GM19351 (cell line): ENCODE data around the gene PRR9.
"Not testable (repeated sequence)": the region's sequence is repeated elsewhere in the genome, so short reads cannot be mapped to it uniquely, and the experiment has no call there.

Experiments used
- ATAC-seq: cut with Tn5 transposase; IDR thresholded peaks from one replicate; pipeline ENCODE4 v1.9.1; 2021; ENCODE audit warnings: mild to moderate bottlenecking, moderate library complexity; ENCODE audit not compliant: unreplicated experiment

The PRR9 gene

GRCh38 chr1:153217212-153217611, at the start of gene PRR9:
PRR9 (plus strand) TSS chr1:153217584; CDS start chr1:153218145, 561 bp downstream.
- ATAC-seq = no peak

- no peak for ATAC-seq
Observed at GRCh38 chr1:153168686-153169085, 48.7 kb upstream of the PRR9 start.

- ATAC-seq = no peak
Observed at GRCh38 chr1:153174624-153175023, 42.8 kb upstream of the PRR9 start.

GRCh38 chr1:153178922-153179321, 38.5 kb upstream of the PRR9 start:
- no peak for ATAC-seq

GRCh38 chr1:153180556-153180955, 36.8 kb upstream of the PRR9 start:
- no peak for ATAC-seq

GRCh38 chr1:153188301-153188700, 29.1 kb upstream of the PRR9 start:
- ATAC-seq = not testable (repeated sequence)

GRCh38 chr1:153190373-153190772, 27.0 kb upstream of the PRR9 start:
- no peak for ATAC-seq

- no peak for ATAC-seq
Observed at GRCh38 chr1:153192697-153193096, 24.7 kb upstream of the PRR9 start.

- ATAC-seq = no peak
Observed at GRCh38 chr1:153194331-153195050, 22.9 kb upstream of the PRR9 start.

GRCh38 chr1:153195216-153195615, 22.2 kb upstream of the PRR9 start:
- no peak for ATAC-seq

GRCh38 chr1:153202006-153202405, 15.4 kb upstream of the PRR9 start:
- ATAC-seq = no peak

GRCh38 chr1:153203130-153203529, 14.3 kb upstream of the PRR9 start, which contains the start of gene LELP1:
LELP1 (plus strand) TSS chr1:153203430; CDS start chr1:153204708, 1,278 bp downstream.
- ATAC-seq = no peak

- no peak for ATAC-seq
Observed at GRCh38 chr1:153206631-153207030, 10.8 kb upstream of the PRR9 start.

- no peak for ATAC-seq
Observed at GRCh38 chr1:153210206-153210605, 7.2 kb upstream of the PRR9 start.

- ATAC-seq = no peak
Observed at GRCh38 chr1:153212201-153212600, 5.2 kb upstream of the PRR9 start.

- no peak for ATAC-seq
Observed at GRCh38 chr1:153213519-153213918, 3.9 kb upstream of the PRR9 start.

- ATAC-seq = no peak
Observed at GRCh38 chr1:153217744-153218416, 496 bp downstream of the PRR9 start.

- ATAC-seq = no peak
Observed at GRCh38 chr1:153220606-153221303, 3.4 kb downstream of the PRR9 start.

GRCh38 chr1:153223040-153223891, 5.9 kb downstream of the PRR9 start:
- not testable (repeated sequence) for ATAC-seq

GRCh38 chr1:153227810-153228209, 10.4 kb downstream of the PRR9 start:
- ATAC-seq = no peak

- ATAC-seq = no peak
Observed at GRCh38 chr1:153228491-153228890, 11.1 kb downstream of the PRR9 start.
